Jurkat, Clone E6-1 (cell line): Measurements from ENCODE around the gene TNFRSF8.

Source experiments
- DNase-seq: peaks from one replicate; pipeline ENCODE4 v3.0.0-alpha.2; 2011; ENCODE audit warnings: low read depth, low spot score
- H3K4me3 ChIP-seq: 2 replicates; pipeline ENCODE4 v1.5.1; 2011; ENCODE audit warnings: mild to moderate bottlenecking, low read length, control low read depth, moderate library complexity

Gene TNFRSF8

DNA sequence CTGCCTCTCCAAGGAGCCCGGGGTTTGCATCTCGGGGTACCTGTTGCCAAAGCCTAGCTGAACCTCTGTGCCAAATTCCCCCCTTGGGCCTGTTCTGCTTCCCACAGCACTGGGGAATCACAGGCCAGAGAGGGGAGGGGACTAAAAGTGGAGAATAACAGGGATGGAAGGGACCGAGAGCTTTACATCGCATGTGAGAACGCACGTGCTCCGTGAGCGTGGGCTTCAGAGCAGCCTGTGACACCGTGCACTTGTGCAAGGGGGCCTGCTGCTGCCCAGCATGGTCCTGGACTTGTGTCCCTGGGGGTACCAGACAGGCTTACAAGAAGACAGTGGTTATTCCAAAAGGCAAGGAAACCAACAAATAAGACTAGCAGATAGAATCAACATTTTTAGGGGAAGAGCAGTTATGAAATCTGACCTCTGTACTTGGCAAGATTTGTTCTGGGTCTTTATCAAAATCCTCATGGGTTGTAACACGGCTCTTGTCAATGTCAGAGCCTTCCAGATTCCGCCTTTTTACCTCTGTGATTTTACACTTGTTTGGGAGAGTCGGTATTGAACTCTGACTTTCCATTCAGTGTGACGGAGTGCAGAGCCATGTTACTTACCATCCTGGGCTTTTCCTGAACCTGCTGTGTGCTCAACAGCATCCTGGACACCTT, 67.5 kb downstream of the TNFRSF8 start:
- no peak for DNase-seq
- H3K4me3 ChIP-seq: no peak overlapping the region

GRCh38 chr1:12132078-12132477, 69.0 kb downstream of the TNFRSF8 start:
- DNase-seq: no peak
- no peak overlapping the region for H3K4me3 ChIP-seq

- H3K4me3 ChIP-seq: no peak overlapping the region
- no peak for DNase-seq
Observed at GRCh38 chr1:12134716-12135115, 71.6 kb downstream of the TNFRSF8 start.

GRCh38 chr1:12135612-12136011, 72.5 kb downstream of the TNFRSF8 start:
- DNase-seq: no peak
- no peak overlapping the region for H3K4me3 ChIP-seq

GRCh38 chr1:12136916-12137610, 74.0 kb downstream of the TNFRSF8 start:
- H3K4me3 ChIP-seq: no peak overlapping the region
- no peak for DNase-seq

DNA sequence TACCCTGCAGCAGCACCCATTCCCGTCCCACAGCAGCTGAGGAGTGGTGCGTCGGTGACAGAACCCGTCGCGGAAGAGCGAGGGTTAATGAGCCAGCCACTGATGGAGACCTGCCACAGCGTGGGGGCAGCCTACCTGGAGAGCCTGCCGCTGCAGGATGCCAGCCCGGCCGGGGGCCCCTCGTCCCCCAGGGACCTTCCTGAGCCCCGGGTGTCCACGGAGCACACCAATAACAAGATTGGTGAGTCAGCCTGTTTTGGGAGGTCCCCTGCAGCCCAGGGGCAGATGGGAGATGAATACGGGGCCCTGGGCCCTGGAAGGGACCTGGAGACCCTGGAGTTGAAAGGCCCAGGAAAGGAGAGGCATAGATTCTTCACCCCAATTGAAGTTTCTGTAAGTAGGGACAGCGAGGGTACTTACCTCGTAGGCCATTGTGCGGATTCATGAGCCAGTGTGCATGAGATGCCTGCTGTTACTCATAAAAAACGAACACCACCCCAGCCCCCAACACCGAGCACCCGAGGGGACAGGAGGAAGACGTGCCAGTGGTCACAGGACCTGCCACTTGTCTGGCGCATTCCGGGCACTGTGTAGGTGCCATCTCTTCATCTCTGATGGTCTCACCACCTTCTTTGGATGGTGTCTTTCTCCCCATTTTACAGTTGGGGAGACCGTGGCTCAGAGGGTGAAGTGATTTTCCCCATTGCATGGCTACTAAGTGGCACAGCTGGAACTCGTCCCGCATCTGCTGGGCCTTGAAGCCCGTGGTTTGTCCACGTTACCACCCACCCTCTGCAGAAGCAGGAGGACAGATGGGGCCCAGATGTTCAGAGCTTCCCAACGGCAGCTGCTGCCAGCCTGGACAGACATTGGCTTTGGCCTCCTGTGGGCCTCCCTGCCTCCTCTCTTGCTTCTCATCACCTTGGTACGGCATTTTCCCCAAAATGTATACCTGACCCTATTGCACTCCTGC, 75.4 kb downstream of the TNFRSF8 start:
- H3K4me3 ChIP-seq: no peak overlapping the region
- DNase-seq: no peak

GRCh38 chr1:12140016-12140415, 76.9 kb downstream of the TNFRSF8 start:
- DNase-seq: no peak

DNA sequence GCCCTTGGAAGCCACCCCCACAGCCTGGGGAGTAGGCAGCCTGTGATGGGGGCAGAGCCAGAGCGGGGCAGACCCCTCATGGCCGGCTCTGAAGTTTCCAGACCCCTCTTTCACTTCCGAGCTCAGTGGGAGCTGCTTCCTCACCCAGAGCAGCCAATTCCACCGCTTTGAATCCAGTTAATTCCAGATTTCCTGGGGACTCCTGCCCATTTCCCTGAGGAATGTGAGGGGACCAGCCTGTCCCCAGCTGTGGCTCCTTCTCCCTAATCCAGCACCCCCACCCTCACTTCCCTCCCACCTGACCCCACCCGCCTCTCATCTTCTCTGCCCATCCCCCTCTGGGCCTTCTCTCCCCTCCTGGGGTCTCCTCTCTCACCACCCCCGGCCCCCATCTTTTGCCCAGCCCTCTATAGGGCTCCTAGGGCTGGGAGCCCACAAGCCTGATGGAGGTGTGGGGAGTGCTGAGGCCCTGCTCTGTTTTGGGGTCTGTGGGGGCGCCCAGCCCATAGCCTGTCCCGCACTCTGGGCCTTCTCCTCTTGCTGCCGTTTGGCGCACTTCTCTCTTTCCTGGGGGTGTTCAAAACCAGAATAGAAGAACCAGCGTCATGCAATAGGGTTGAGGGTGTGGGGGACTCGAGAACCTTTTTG, 77.5 kb downstream of the TNFRSF8 start:
- no peak overlapping the region for H3K4me3 ChIP-seq
- DNase-seq: no peak

More at GRCh38 chr1:12140016-12140415, 76.9 kb downstream of the TNFRSF8 start:
- H3K4me3 ChIP-seq: no peak overlapping the region

DNA sequence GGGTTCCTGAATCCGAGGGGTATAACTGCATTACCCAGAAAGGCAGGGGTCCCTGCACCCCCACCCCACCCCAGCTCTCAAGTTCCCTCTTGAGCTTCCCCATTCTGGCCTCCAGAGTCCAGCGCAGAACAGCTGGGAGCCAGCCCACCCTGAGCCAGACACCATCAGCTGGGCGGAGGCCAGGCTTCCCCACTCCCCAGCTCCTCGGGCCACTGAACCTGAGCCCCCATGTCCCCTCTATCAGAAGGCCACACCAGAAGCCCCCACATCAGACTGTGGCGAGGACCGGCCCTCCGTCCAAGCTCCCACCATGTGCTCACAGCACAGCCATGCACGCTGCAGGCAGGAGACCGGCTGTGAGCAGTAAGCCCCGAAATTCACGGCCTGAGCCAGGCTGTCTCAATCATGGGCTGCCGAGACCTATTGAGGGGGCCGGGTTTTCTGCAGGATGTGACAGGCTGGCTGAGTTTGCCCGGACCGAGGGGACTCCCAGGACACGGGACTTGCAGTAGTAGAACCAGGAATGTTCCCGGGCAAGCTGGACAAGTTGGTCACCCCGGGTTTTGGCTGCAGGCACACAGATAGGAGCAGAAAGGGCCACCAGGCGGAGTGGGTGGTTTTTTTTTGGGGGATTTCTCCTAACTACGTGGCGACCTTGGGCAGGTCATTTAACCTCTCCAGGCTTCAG, 78.2 kb downstream of the TNFRSF8 start:
- no peak for DNase-seq

GRCh38 chr1:12142141-12142823, 79.2 kb downstream of the TNFRSF8 start:
- DNase-seq: no peak
- H3K4me3 ChIP-seq: no peak overlapping the region

More for the DNA sequence above, 78.2 kb downstream of the TNFRSF8 start:
- no peak overlapping the region for H3K4me3 ChIP-seq

DNA sequence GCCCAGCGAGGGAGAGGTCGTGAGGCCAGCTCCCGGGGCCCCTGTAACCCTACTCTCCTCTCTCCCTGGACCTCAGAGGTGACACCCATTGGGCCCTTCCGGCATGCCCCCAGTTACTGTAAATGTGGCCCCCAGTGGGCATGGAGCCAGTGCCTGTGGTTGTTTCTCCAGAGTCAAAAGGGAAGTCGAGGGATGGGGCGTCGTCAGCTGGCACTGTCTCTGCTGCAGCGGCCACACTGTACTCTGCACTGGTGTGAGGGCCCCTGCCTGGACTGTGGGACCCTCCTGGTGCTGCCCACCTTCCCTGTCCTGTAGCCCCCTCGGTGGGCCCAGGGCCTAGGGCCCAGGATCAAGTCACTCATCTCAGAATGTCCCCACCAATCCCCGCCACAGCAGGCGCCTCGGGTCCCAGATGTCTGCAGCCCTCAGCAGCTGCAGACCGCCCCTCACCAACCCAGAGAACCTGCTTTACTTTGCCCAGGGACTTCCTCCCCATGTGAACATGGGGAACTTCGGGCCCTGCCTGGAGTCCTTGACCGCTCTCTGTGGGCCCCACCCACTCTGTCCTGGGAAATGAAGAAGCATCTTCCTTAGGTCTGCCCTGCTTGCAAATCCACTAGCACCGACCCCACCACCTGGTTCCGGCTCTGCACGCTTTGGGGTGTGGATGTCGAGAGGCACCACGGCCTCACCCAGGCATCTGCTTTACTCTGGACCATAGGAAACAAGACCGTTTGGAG, 80.0 kb downstream of the TNFRSF8 start:
- no peak overlapping the region for H3K4me3 ChIP-seq
- no peak for DNase-seq

DNA sequence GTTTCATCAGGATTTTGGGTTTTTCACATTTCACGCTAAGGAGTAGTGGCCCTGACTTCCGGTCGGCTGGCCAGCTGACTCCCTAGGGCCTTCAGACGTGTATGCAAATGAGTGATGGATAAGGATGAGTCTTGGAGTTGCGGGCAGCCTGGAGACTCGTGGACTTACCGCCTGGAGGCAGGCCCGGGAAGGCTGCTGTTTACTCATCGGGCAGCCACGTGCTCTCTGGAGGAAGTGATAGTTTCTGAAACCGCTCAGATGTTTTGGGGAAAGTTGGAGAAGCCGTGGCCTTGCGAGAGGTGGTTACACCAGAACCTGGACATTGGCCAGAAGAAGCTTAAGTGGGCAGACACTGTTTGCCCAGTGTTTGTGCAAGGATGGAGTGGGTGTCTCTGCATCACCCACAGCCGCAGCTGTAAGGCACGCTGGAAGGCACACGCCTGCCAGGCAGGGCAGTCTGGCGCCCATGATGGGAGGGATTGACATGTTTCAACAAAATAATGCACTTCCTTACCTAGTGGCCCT, 80.6 kb downstream of the TNFRSF8 start:
- DNase-seq: no peak
- H3K4me3 ChIP-seq: no peak overlapping the region

GRCh38 chr1:12144236-12144635, 81.1 kb downstream of the TNFRSF8 start:
- no peak for DNase-seq
- no peak overlapping the region for H3K4me3 ChIP-seq

GRCh38 chr1:12144969-12145368, 81.9 kb downstream of the TNFRSF8 start:
- DNase-seq: no peak
- H3K4me3 ChIP-seq: no peak overlapping the region

GRCh38 chr1:12145616-12146342, 82.7 kb downstream of the TNFRSF8 start:
- H3K4me3 ChIP-seq: no peak overlapping the region
- DNase-seq: no peak

DNA sequence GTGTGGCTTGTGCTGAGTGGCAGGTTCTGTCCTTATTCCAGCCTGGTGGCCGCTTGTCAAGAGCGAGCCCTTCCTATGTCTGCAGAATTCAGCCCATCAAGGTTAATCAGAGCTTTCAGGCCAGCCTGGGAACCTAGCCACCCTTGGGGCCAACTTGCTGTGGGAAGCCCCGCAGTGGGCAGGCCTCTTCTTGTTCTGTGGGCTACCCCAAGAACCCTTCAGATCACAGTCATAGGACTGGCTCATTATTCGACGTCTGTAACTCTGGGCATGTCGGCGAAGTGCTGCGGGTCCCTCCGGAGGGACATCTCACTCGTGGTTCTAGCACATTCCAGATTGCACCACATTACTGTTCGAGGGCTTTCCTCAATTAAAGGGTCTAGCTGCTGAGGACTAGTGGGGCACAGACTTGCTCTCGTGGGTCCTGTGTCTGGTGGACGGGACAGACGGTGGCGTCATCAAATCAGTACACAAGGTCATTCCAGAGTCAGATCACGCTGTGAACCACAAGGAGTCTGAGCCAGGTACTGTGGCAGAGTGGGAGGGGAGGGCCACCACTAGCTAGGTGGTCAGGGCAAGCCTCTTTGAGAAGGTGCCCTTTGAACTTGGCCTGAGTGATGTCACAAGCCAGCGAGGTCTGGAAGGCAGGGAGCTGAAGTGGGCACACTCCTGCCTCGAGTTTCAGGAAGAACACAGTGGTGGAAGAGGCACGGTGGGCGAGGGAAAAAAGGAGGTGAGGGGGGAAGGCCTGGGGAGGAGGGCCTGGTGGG, 83.4 kb downstream of the TNFRSF8 start:
- DNase-seq: no peak
- no peak overlapping the region for H3K4me3 ChIP-seq
